Mesendoderm (in vitro differentiated cells): ENCODE data around the gene CHIA.

Experiments used
- DNase-seq: peaks from one replicate; pipeline ENCODE4 v3.0.0; 2013
- H2AK5ac ChIP-seq: 2 replicates; pipeline ENCODE4 v1.6.1; 2013; ENCODE audit warnings: low read length, inconsistent platforms
- H2BK120ac ChIP-seq: 2 replicates; pipeline ENCODE4 v1.6.1; 2013; ENCODE audit warnings: low read depth, mild to moderate bottlenecking, low read length, moderate library complexity, mixed read lengths
- H2BK15ac ChIP-seq: replicated peaks from 2 replicates; pipeline ENCODE4 v1.6.1; 2013; ENCODE audit warnings: low read depth, mild to moderate bottlenecking, moderate library complexity
- H2BK5ac ChIP-seq: 2 replicates; pipeline ENCODE4 v1.6.1; 2013; ENCODE audit warnings: low read length, inconsistent platforms
- H3K18ac ChIP-seq: 2 replicates; pipeline ENCODE4 v1.6.1; 2013; ENCODE audit warnings: mild to moderate bottlenecking, low read length, mixed read lengths
- H3K23ac ChIP-seq: one replicate; pipeline ENCODE4 v1.6.1; 2013; ENCODE audit warnings: low read length
- H3K27ac ChIP-seq: 2 replicates; pipeline ENCODE4 v1.5.1; 2013; ENCODE audit warnings: low read depth, mild to moderate bottlenecking, inconsistent platforms, low read length, moderate library complexity
- H3K27me3 ChIP-seq: 2 replicates; pipeline ENCODE4 v1.6.1; 2013; ENCODE audit warnings: low read length, control low read depth, mild to moderate bottlenecking, inconsistent platforms; ENCODE audit not compliant: insufficient read depth, poor library complexity
- H3K36me3 ChIP-seq: 2 replicates; pipeline ENCODE4 v1.6.1; 2013; ENCODE audit warnings: low read length, inconsistent platforms; ENCODE audit not compliant: control insufficient read depth, insufficient read depth
- H3K4ac ChIP-seq: one replicate; pipeline ENCODE4 v1.6.1; 2013; ENCODE audit warnings: low read depth, mild to moderate bottlenecking, low read length, moderate library complexity
- H3K4me1 ChIP-seq: 2 replicates; pipeline ENCODE4 v1.6.1; 2013; ENCODE audit warnings: low read depth, low read length, inconsistent platforms; ENCODE audit not compliant: control insufficient read depth
- H3K4me2 ChIP-seq: 2 replicates; pipeline ENCODE4 v1.6.1; 2013; ENCODE audit warnings: low read length
- H3K4me3 ChIP-seq: 2 replicates; pipeline ENCODE4 v1.5.1; 2013; ENCODE audit warnings: mild to moderate bottlenecking, low read length
- H3K56ac ChIP-seq: one replicate; pipeline ENCODE4 v1.6.1; 2013; ENCODE audit warnings: low read length
- H3K79me1 ChIP-seq: 2 replicates; pipeline ENCODE4 v1.6.1; 2013; ENCODE audit warnings: low read length, inconsistent platforms
- H3K79me2 ChIP-seq: 2 replicates; pipeline ENCODE4 v1.6.1; 2013; ENCODE audit warnings: mild to moderate bottlenecking, low read length; ENCODE audit not compliant: control insufficient read depth, insufficient read depth
- H3K9ac ChIP-seq: 2 replicates; pipeline ENCODE4 v1.6.1; 2013; ENCODE audit warnings: low read length, inconsistent platforms
- H4K5ac ChIP-seq: one replicate; pipeline ENCODE4 v1.6.1; 2013; ENCODE audit warnings: low read length
- H4K8ac ChIP-seq: one replicate; pipeline ENCODE4 v1.6.1; 2013; ENCODE audit warnings: low read depth, mild to moderate bottlenecking, control low read depth, low read length, moderate library complexity
- WGBS: extraction: QIAGEN DNeasy Blood & Tissue Kit; methylation state at CpG from one replicate; pipeline ENCODE4 v1.1.7; 2013; ENCODE audit warnings: low lambda C conversion rate, missing lambda C conversion rate; ENCODE audit not compliant: insufficient coverage; ENCODE audit errors: extremely low coverage; 5-methylcytosine and 5-hydroxymethylcytosine counted together

The CHIA gene

DNA sequence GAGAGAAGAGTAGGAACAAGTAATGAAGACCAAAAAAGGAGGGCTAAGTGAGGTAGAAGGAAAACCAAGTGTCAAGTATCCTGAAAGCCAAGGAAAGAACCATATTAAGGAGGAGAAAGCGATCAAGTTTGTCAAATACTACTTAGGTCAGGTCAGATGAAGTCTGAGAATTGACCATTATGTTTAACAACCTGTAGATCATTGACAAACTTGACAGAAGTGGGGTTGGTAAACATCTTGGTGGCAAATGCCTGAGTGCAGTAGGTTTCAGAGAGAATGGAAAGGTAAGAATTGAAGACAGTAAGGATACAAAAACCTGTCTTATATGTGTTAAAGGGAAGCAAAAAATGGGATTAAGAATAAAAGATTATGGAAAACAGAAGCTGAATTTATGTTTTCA, 3.7 kb upstream of the CHIA start:
- Histone ChIP-seq H3K36me3 (no peaks in the 10 kb centered on the region), H3K4me2 (no peak overlapping the region), H3K4me1 (no peaks in the 10 kb centered on the region), H3K4me3 (no peak overlapping the region), H4K8ac (no peak overlapping the region), H4K5ac (no peak overlapping the region), H2AK5ac (no peak overlapping the region), H3K9ac (no peak overlapping the region), H2BK120ac (no peak overlapping the region), H3K23ac (no peak overlapping the region), H3K56ac (no peak overlapping the region), H3K79me2 (no peaks in the 10 kb centered on the region), H3K4ac (no peak overlapping the region), H3K79me1 (no peaks in the 10 kb centered on the region), H3K18ac (no peak overlapping the region), H2BK5ac (no peak overlapping the region), H2BK15ac (no peak overlapping the region), H3K27me3 (no peaks in the 10 kb centered on the region), H3K27ac (no peak overlapping the region)
- DNase-seq = no peak
- WGBS = no CpG with 5 or more reads among the region's 1 CpG

DNA sequence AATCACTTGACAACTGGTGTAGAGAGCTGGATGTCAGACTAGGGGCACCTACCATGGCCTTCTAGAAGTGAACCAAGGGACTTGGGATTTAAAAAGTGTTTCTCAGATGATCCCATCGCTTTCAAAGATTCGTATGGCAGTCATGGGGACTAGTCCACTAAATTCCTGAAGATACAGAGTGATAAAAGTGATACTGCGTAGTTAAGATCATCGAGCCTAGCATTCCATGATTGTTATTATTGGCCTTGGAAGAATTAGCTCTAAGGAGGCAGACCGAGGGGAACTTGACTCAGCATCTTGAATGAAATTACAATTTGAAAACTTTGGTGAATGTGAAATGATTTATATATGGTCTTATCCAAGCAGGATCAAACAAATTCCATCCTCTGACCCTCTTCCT, 1.3 kb upstream of the CHIA start:
- no peak for DNase-seq
- Histone ChIP-seq H3K36me3 (no peaks in the 10 kb centered on the region), H3K79me2 (no peaks in the 10 kb centered on the region), H3K4me2 (no peak overlapping the region), H2BK15ac (peak overlapping the region; percentile 3), H4K8ac (no peak overlapping the region), H3K4me1 (no peaks in the 10 kb centered on the region), H2BK120ac (no peak overlapping the region), H3K23ac (no peak overlapping the region), H3K27me3 (no peaks in the 10 kb centered on the region), H3K4me3 (no peak overlapping the region), H2AK5ac (no peak overlapping the region), H3K27ac (no peak overlapping the region), H3K4ac (no peak overlapping the region), H2BK5ac (no peak overlapping the region), H4K5ac (no peak overlapping the region), H3K18ac (no peak overlapping the region), H3K9ac (no peak overlapping the region), H3K56ac (no peak overlapping the region), H3K79me1 (no peaks in the 10 kb centered on the region)
- no CpG with 5 or more reads among the region's 5 CpGs for WGBS

DNA sequence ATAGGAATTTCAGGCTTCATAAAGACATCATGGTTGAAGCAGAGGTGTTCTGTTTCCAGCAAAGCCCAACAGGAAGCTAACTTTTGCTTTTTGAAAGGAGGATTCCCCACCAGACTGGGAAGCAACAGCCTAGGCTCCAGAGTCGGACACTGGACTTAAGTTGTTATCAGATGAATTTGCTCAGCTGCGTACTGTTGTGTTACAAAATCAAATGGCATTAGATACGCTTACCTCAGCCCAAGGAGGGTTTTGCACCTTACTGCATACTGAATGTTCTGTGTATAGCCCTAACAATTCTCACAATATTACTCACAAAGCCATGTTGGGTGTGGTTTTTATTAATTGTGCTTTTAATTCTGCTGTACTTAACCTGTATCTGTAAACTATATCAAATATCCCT, 547 bp upstream of the CHIA start:
- no peak overlapping the region for H3K9ac ChIP-seq
- H3K79me1 ChIP-seq = no peaks in the 10 kb centered on the region
- H3K4me1 ChIP-seq = no peaks in the 10 kb centered on the region
- no peaks in the 10 kb centered on the region for H3K79me2 ChIP-seq
- no peak overlapping the region for H3K23ac ChIP-seq
- H2BK5ac ChIP-seq = no peak overlapping the region
- no peak overlapping the region for H3K18ac ChIP-seq
- no peak overlapping the region for H2BK15ac ChIP-seq
- no peak overlapping the region for H3K4me2 ChIP-seq
- H4K5ac ChIP-seq = no peak overlapping the region
- no peak overlapping the region for H2AK5ac ChIP-seq
- H3K36me3 ChIP-seq = no peaks in the 10 kb centered on the region
- no peak overlapping the region for H3K4me3 ChIP-seq
- WGBS = no CpG with 5 or more reads among the region's 3 CpGs
- H4K8ac ChIP-seq = no peak overlapping the region
- no peak overlapping the region for H3K27ac ChIP-seq
- DNase-seq = no peak
- no peak overlapping the region for H3K4ac ChIP-seq
- H2BK120ac ChIP-seq = no peak overlapping the region
- H3K27me3 ChIP-seq = no peaks in the 10 kb centered on the region
- H3K56ac ChIP-seq = no peak overlapping the region

DNA sequence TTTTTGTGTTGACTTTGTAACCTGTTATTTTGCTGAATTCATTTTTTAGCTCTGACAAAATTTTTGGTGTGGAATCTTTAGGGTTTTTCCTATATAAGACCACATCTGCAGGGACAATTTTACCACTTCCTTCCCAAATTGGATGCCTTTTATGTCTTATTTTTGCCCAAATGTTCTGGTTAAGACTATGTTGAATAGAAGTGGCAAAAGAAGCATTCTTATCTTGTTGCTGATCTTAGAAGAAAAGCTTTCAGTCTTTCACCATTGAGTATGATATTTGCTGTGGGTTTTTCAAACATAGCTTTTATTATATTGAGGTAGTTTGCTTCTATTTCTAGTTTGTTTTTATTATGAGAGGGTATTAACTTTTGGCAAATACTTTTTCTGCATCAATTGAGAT, 3.7 kb downstream of the CHIA start:
- no peaks in the 10 kb centered on the region for H3K36me3 ChIP-seq
- no peak overlapping the region for H3K4me3 ChIP-seq
- H3K18ac ChIP-seq = no peak overlapping the region
- no peak overlapping the region for H3K27ac ChIP-seq
- no peak overlapping the region for H4K5ac ChIP-seq
- no peak overlapping the region for H3K4me2 ChIP-seq
- H3K4me1 ChIP-seq = no peaks in the 10 kb centered on the region
- no peak overlapping the region for H2BK5ac ChIP-seq
- no peak overlapping the region for H2BK120ac ChIP-seq
- H3K27me3 ChIP-seq = no peaks in the 10 kb centered on the region
- no peak for DNase-seq
- no peak overlapping the region for H3K9ac ChIP-seq
- H3K4ac ChIP-seq = no peak overlapping the region
- H3K23ac ChIP-seq = no peak overlapping the region
- H4K8ac ChIP-seq = no peak overlapping the region
- H3K79me2 ChIP-seq = no peaks in the 10 kb centered on the region
- no peaks in the 10 kb centered on the region for H3K79me1 ChIP-seq
- H2AK5ac ChIP-seq = no peak overlapping the region
- no peak overlapping the region for H3K56ac ChIP-seq
- H2BK15ac ChIP-seq = no peak overlapping the region

DNA sequence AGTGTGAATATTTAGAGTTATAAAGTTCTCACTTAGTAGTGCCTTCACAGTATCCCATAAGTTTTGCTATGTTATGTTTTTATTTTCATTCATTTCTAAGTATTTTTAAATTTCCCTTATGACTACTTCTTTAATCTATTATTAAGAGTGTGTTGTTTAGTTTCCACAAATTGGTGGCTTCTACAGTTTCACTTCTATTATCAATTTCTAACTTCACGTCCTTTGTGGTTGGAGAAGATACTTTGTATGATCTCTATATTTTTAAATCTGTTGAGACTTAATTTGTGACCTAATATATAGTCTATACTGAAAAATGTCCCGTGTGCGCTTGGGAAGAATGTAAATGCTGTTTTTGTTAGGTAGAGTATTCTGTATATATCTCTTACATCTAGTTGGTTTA, 11.7 kb downstream of the CHIA start:
- Histone ChIP-seq H3K23ac (no peak overlapping the region), H3K4me1 (no peaks in the 10 kb centered on the region), H2AK5ac (no peak overlapping the region), H2BK5ac (no peak overlapping the region), H3K27ac (no peak overlapping the region), H3K4me2 (no peak overlapping the region), H3K36me3 (no peaks in the 10 kb centered on the region), H2BK120ac (no peak overlapping the region), H4K8ac (no peak overlapping the region), H3K4ac (no peak overlapping the region), H3K79me2 (no peaks in the 10 kb centered on the region), H3K79me1 (no peaks in the 10 kb centered on the region), H3K18ac (no peak overlapping the region), H3K27me3 (no peaks in the 10 kb centered on the region), H3K4me3 (no peak overlapping the region), H3K9ac (no peak overlapping the region), H4K5ac (no peak overlapping the region), H2BK15ac (no peak overlapping the region), H3K56ac (no peak overlapping the region)
- WGBS = no CpG with 5 or more reads among the region's 3 CpGs
- DNase-seq = no peak

DNA sequence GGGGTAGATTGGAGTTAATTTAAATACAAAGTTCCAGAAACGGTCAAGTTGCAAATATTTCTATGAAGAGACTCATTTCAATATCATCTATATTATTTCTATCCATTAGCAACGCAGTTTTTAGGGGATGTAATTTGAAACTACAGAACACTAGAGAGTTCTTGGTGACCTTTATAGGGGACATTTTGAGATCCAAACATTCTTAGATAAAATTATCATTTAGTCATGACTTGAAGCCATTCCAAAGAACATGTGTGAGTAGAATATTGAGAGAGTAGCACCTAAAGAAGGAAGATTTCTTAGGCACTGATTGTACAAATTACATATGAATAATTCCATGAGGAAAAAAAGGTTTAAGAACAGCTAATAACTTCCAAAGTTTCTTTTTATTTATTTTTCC, 19.0 kb downstream of the CHIA start:
- H3K4me2 ChIP-seq = no peak overlapping the region
- H2AK5ac ChIP-seq = no peak overlapping the region
- H3K56ac ChIP-seq = no peak overlapping the region
- H4K5ac ChIP-seq = no peak overlapping the region
- no peak overlapping the region for H3K18ac ChIP-seq
- H3K36me3 ChIP-seq = no peaks in the 10 kb centered on the region
- no CpG with 5 or more reads among the region's 2 CpGs for WGBS
- no peaks in the 10 kb centered on the region for H3K79me1 ChIP-seq
- H2BK120ac ChIP-seq = no peak overlapping the region
- H3K79me2 ChIP-seq = no peaks in the 10 kb centered on the region
- no peak overlapping the region for H2BK5ac ChIP-seq
- H3K4me3 ChIP-seq = no peak overlapping the region
- H3K23ac ChIP-seq = no peak overlapping the region
- no peak overlapping the region for H2BK15ac ChIP-seq
- H4K8ac ChIP-seq = no peak overlapping the region
- DNase-seq = no peak
- H3K27ac ChIP-seq = no peak overlapping the region
- no peak overlapping the region for H3K9ac ChIP-seq
- no peaks in the 10 kb centered on the region for H3K27me3 ChIP-seq
- no peak overlapping the region for H3K4ac ChIP-seq
- H3K4me1 ChIP-seq = no peaks in the 10 kb centered on the region
